GM19043 (cell line): ENCODE data around the gene OR1D5.
"Not testable (repeated sequence)": the region's sequence is repeated elsewhere in the genome, so short reads cannot be mapped to it uniquely, and the experiment has no call there.

Experiments
- ATAC-seq: cut with Tn5 transposase; IDR thresholded peaks from one replicate; pipeline ENCODE4 v1.9.1; 2021; ENCODE audit warnings: low read depth; ENCODE audit not compliant: unreplicated experiment

Gene OR1D5

GRCh38 chr17:3032258-3033247, 30.9 kb downstream of the OR1D5 start:
- ATAC-seq: no peak

- not testable (repeated sequence) for ATAC-seq
These were observed 32.4 kb downstream of the OR1D5 start for GRCh38 chr17:3030852-3031470.

GRCh38 chr17:3030096-3030495, 33.3 kb downstream of the OR1D5 start:
- no peak for ATAC-seq

- ATAC-seq: no peak
These were observed 34.0 kb downstream of the OR1D5 start for GRCh38 chr17:3029213-3029913.

GRCh38 chr17:3027786-3028532, 35.4 kb downstream of the OR1D5 start:
- no peak for ATAC-seq

GRCh38 chr17:3026856-3027751, 36.3 kb downstream of the OR1D5 start:
- no peak for ATAC-seq

GRCh38 chr17:3026125-3026855, 37.1 kb downstream of the OR1D5 start:
- no peak for ATAC-seq

- ATAC-seq: no peak
These were observed 37.8 kb downstream of the OR1D5 start for GRCh38 chr17:3025421-3026124.

GRCh38 chr17:3024346-3024745, 39.1 kb downstream of the OR1D5 start:
- no peak for ATAC-seq

GRCh38 chr17:3022197-3022596, 41.2 kb downstream of the OR1D5 start:
- no peak for ATAC-seq

- no peak for ATAC-seq
These were observed 43.0 kb downstream of the OR1D5 start for GRCh38 chr17:3020381-3020780.

- no peak for ATAC-seq
These were observed 43.6 kb downstream of the OR1D5 start for GRCh38 chr17:3019761-3020160.

- ATAC-seq: no peak
These were observed 45.5 kb downstream of the OR1D5 start for GRCh38 chr17:3017936-3018335.

GRCh38 chr17:3015890-3016289, 47.5 kb downstream of the OR1D5 start:
- ATAC-seq: no peak

GRCh38 chr17:3012926-3013581, 50.4 kb downstream of the OR1D5 start:
- no peak for ATAC-seq
